Activated CD8-positive, alpha-beta T cell treated with anti-CD3 and anti-CD28 coated beads, Interleukin-2, amount 10 ng/mL, durations not matched to agents 7 days and 5 days (primary cell): Measurements from ENCODE around the gene LDLRAD2. TPM values are rescaled to one million over a fixed set of nuclear protein-coding genes. Genes with fewer than 3 reads are reported as not detected.
A peak's percentile ranks its signal among the peaks of the same experiment; 100 is the strongest.

Experiments used
- ATAC-seq: fragments of 150-1000 bp; cut with Tn5 transposase; one replicate; pipeline ENCODE4 v1.10.0; 2021; ENCODE audit warnings: moderate library complexity
- CTCF ChIA-PET: fragments of 350-600 bp; sonication (Branson Sonifier 250); formaldehyde crosslinking; loops from one replicate; lab custom pipeline; 2021; ENCODE audit warnings: antibody characterized with exemption; lab: Charles Lee
- POLR2A ChIA-PET: fragments of 350-600 bp; sonication (Branson Sonifier 250); formaldehyde crosslinking; loops from one replicate; lab custom pipeline; 2021; ENCODE audit warnings: antibody characterized with exemption; lab: Charles Lee
- DNase-seq: peaks from one replicate; pipeline ENCODE4 v3.0.0-alpha.2; 2020
- H3K27ac Mint-ChIP-seq: one replicate; pipeline ENCODE4 v1.8.0; 2021; ENCODE audit warnings: mild to moderate bottlenecking, mixed read lengths
- H3K27me3 Mint-ChIP-seq: one replicate; pipeline ENCODE4 v1.8.0; 2021; ENCODE audit warnings: low read depth, mixed read lengths
- H3K36me3 Mint-ChIP-seq: one replicate; pipeline ENCODE4 v1.8.0; 2021; ENCODE audit warnings: low read depth, mixed read lengths
- H3K4me1 Mint-ChIP-seq: one replicate; pipeline ENCODE4 v1.8.0; 2021; ENCODE audit warnings: low read depth, mixed read lengths
- H3K4me3 Mint-ChIP-seq: one replicate; pipeline ENCODE4 v1.8.0; 2021; ENCODE audit warnings: mild to moderate bottlenecking, mixed read lengths
- H3K9me3 Mint-ChIP-seq: one replicate; pipeline ENCODE4 v1.8.0; 2022; ENCODE audit warnings: mixed read lengths; ENCODE audit not compliant: insufficient read depth
- total RNA-seq, 2 experiments: library from RNA; stranded (reverse); gene quantifications; one replicate each; pipeline ENCODE4 v1.2.3, GENCODE V29; 2021

Gene LDLRAD2
- total RNA-seq, 2 experiments from 2014 or later = not detected

- no peak for DNase-seq
- POLR2A ChIA-PET = no interaction called here
- Mint-ChIP-seq H3K27ac (no peak overlapping the region), H3K4me1 (peaks cover 17% of the 10 kb centered on the region), H3K36me3 (no peaks in the 10 kb centered on the region), H3K4me3 (no peak overlapping the region), H3K9me3 (no peaks in the 10 kb centered on the region), H3K27me3 (peaks cover 3% of the 10 kb centered on the region)
- no peak for ATAC-seq
- CTCF ChIA-PET = no interaction called here
Measured at GRCh38 chr1:21786640-21787039, 25.4 kb upstream of the LDLRAD2 start.

- POLR2A ChIA-PET = no interaction called here
- no peak overlapping the region for H3K4me3 Mint-ChIP-seq
- CTCF ChIA-PET = no interaction called here
- peaks cover 14% of the 10 kb centered on the region for H3K4me1 Mint-ChIP-seq
- no peaks in the 10 kb centered on the region for H3K27me3 Mint-ChIP-seq
- H3K27ac Mint-ChIP-seq = no peak overlapping the region
- no peaks in the 10 kb centered on the region for H3K36me3 Mint-ChIP-seq
- ATAC-seq (no peak), DNase-seq (no peak)
- H3K9me3 Mint-ChIP-seq = no peaks in the 10 kb centered on the region
Measured at GRCh38 chr1:21793104-21793503, 19.0 kb upstream of the LDLRAD2 start.

GRCh38 chr1:21794656-21795055 lies 17.4 kb upstream of the LDLRAD2 start:
- no peaks in the 10 kb centered on the region for H3K36me3 Mint-ChIP-seq
- DNase-seq = no peak
- ATAC-seq = no peak
- no peaks in the 10 kb centered on the region for H3K9me3 Mint-ChIP-seq
- peaks cover 14% of the 10 kb centered on the region for H3K4me1 Mint-ChIP-seq
- no peak overlapping the region for H3K4me3 Mint-ChIP-seq
- CTCF ChIA-PET = no interaction called here
- POLR2A ChIA-PET = no interaction called here
- no peak overlapping the region for H3K27ac Mint-ChIP-seq
- no peaks in the 10 kb centered on the region for H3K27me3 Mint-ChIP-seq

GRCh38 chr1:21795075-21795474 lies 17.0 kb upstream of the LDLRAD2 start:
- ATAC-seq (no peak), DNase-seq (no peak)
- H3K36me3 Mint-ChIP-seq = no peaks in the 10 kb centered on the region
- H3K27ac Mint-ChIP-seq = no peak overlapping the region
- H3K4me1 Mint-ChIP-seq = peaks cover 11% of the 10 kb centered on the region
- H3K9me3 Mint-ChIP-seq = no peaks in the 10 kb centered on the region
- H3K27me3 Mint-ChIP-seq = no peaks in the 10 kb centered on the region
- CTCF ChIA-PET = no interaction called here
- POLR2A ChIA-PET = no interaction called here
- H3K4me3 Mint-ChIP-seq = no peak overlapping the region

GRCh38 chr1:21799730-21800129 lies 12.3 kb upstream of the LDLRAD2 start:
- POLR2A ChIA-PET = no interaction called here
- CTCF ChIA-PET = no interaction called here
- H3K4me1 Mint-ChIP-seq = no peaks in the 10 kb centered on the region
- H3K9me3 Mint-ChIP-seq = no peaks in the 10 kb centered on the region
- H3K36me3 Mint-ChIP-seq = no peaks in the 10 kb centered on the region
- no peak for ATAC-seq
- H3K27me3 Mint-ChIP-seq = peaks cover 3% of the 10 kb centered on the region
- DNase-seq = no peak
- no peak overlapping the region for H3K4me3 Mint-ChIP-seq
- H3K27ac Mint-ChIP-seq = no peak overlapping the region

- no peaks in the 10 kb centered on the region for H3K4me1 Mint-ChIP-seq
Measured at GRCh38 chr1:21801100-21801499, 11.0 kb upstream of the LDLRAD2 start.

GRCh38 chr1:21804536-21804935 lies 7.5 kb upstream of the LDLRAD2 start:
- CTCF ChIA-PET = no interaction called here
- Mint-ChIP-seq H3K36me3 (no peaks in the 10 kb centered on the region), H3K9me3 (no peaks in the 10 kb centered on the region), H3K27me3 (peaks cover 3% of the 10 kb centered on the region), H3K4me3 (no peak overlapping the region), H3K27ac (no peak overlapping the region), H3K4me1 (no peaks in the 10 kb centered on the region)
- no peak for ATAC-seq
- POLR2A ChIA-PET = no interaction called here
- no peak for DNase-seq

More at GRCh38 chr1:21801100-21801499, 11.0 kb upstream of the LDLRAD2 start:
- Mint-ChIP-seq H3K9me3 (no peaks in the 10 kb centered on the region), H3K36me3 (no peaks in the 10 kb centered on the region), H3K4me3 (no peak overlapping the region), H3K27ac (no peak overlapping the region), H3K27me3 (peaks cover 3% of the 10 kb centered on the region)
- ATAC-seq (no peak), DNase-seq (no peak)
- CTCF ChIA-PET = no interaction called here
- POLR2A ChIA-PET = no interaction called here

- CTCF ChIA-PET = no interaction called here
- no peak overlapping the region for H3K4me3 Mint-ChIP-seq
Measured at GRCh38 chr1:21813542-21813941, 1.5 kb downstream of the LDLRAD2 start.

GRCh38 chr1:21814241-21814918 lies 2.3 kb downstream of the LDLRAD2 start:
- Mint-ChIP-seq H3K27ac (no peak overlapping the region), H3K4me3 (peak overlapping the region; percentile 46), H3K9me3 (no peaks in the 10 kb centered on the region), H3K36me3 (no peaks in the 10 kb centered on the region), H3K4me1 (peaks cover 10% of the 10 kb centered on the region), H3K27me3 (peaks cover 17% of the 10 kb centered on the region)
- ChIA-PET CTCF (interaction anchor here (1.3 kb wide), 1 partner anchor 70 kb away, joined by 3 read pairs; no protein-coding TSS in a partner anchor), POLR2A (no interaction called here)
- peak; percentile 71 for ATAC-seq
- DNase-seq = peak; percentile 35

More at GRCh38 chr1:21813542-21813941, 1.5 kb downstream of the LDLRAD2 start:
- Mint-ChIP-seq H3K36me3 (no peaks in the 10 kb centered on the region), H3K27me3 (peaks cover 17% of the 10 kb centered on the region), H3K9me3 (no peaks in the 10 kb centered on the region), H3K27ac (no peak overlapping the region), H3K4me1 (peaks cover 8% of the 10 kb centered on the region)
- ATAC-seq = no peak
- POLR2A ChIA-PET = no interaction called here
- DNase-seq = no peak

GRCh38 chr1:21814981-21815582 lies 3.0 kb downstream of the LDLRAD2 start:
- Mint-ChIP-seq H3K4me1 (peaks cover 10% of the 10 kb centered on the region), H3K27me3 (peaks cover 17% of the 10 kb centered on the region), H3K36me3 (no peaks in the 10 kb centered on the region), H3K4me3 (no peak overlapping the region), H3K27ac (no peak overlapping the region), H3K9me3 (no peaks in the 10 kb centered on the region)
- ChIA-PET POLR2A (interaction anchor here (0.5 kb wide), 1 partner anchor 64 kb away, joined by 3 read pairs; no protein-coding TSS in a partner anchor), CTCF (interaction anchor here (1.3 kb wide), 1 partner anchor 70 kb away, joined by 3 read pairs; no protein-coding TSS in a partner anchor)
- no peak for ATAC-seq
- no peak for DNase-seq

- Mint-ChIP-seq H3K27ac (no peak overlapping the region), H3K27me3 (peaks cover 17% of the 10 kb centered on the region), H3K4me3 (no peak overlapping the region), H3K9me3 (no peaks in the 10 kb centered on the region), H3K36me3 (no peaks in the 10 kb centered on the region), H3K4me1 (peaks cover 10% of the 10 kb centered on the region)
- DNase-seq (no peak), ATAC-seq (no peak)
- ChIA-PET CTCF (no interaction called here), POLR2A (interaction anchor here (0.5 kb wide), 1 partner anchor 65 kb away, joined by 3 read pairs; no protein-coding TSS in a partner anchor)
Measured at GRCh38 chr1:21815724-21816321, 3.8 kb downstream of the LDLRAD2 start.
